Fibroblast of the conjunctiva (primary cell): Measurements from ENCODE around the gene SSTR5.
A peak's percentile ranks its signal among the peaks of the same experiment; 100 is the strongest.

Experiments
- DNase-seq: peaks from one replicate; pipeline ENCODE4 v3.0.0-alpha.2; 2010; ENCODE audit warnings: low read depth

SSTR5 gene

GRCh38 chr16:1072526-1073261 is at the start of gene SSTR5:
TSS of gene SSTR5 (plus strand) at chr16:1072747. CDS start at chr16:1078869, 6,122 bp downstream.
- no peak for DNase-seq

- no peak for DNase-seq
These were observed 48.4 kb upstream of the SSTR5 start for GRCh38 chr16:1024138-1024537.

GRCh38 chr16:1025183-1025809 is 47.3 kb upstream of the SSTR5 start:
- peak; percentile 17 for DNase-seq

- no peak for DNase-seq
These were observed 46.3 kb upstream of the SSTR5 start for GRCh38 chr16:1026057-1026783.

- no peak for DNase-seq
These were observed 45.6 kb upstream of the SSTR5 start for GRCh38 chr16:1026784-1027500.

GRCh38 chr16:1027501-1027815 is 45.1 kb upstream of the SSTR5 start:
- no peak for DNase-seq

GRCh38 chr16:1028056-1028455 is 44.5 kb upstream of the SSTR5 start:
- no peak for DNase-seq

GRCh38 chr16:1028524-1029258 is 43.9 kb upstream of the SSTR5 start:
- no peak for DNase-seq

- DNase-seq: no peak
These were observed 43.3 kb upstream of the SSTR5 start for GRCh38 chr16:1029259-1029545.

- DNase-seq: no peak
These were observed 42.1 kb upstream of the SSTR5 start for GRCh38 chr16:1030473-1030901.

- no peak for DNase-seq
These were observed 40.9 kb upstream of the SSTR5 start for GRCh38 chr16:1031666-1032065.

- DNase-seq: no peak
These were observed 39.9 kb upstream of the SSTR5 start for GRCh38 chr16:1032607-1033006.

- no peak for DNase-seq
These were observed 39.3 kb upstream of the SSTR5 start for GRCh38 chr16:1033128-1033679.

- no peak for DNase-seq
These were observed 38.1 kb upstream of the SSTR5 start for GRCh38 chr16:1034230-1035065.

GRCh38 chr16:1035066-1035415 is 37.5 kb upstream of the SSTR5 start:
- DNase-seq: no peak

GRCh38 chr16:1036166-1036565 is 36.4 kb upstream of the SSTR5 start:
- DNase-seq: no peak

- no peak for DNase-seq
These were observed 35.7 kb upstream of the SSTR5 start for GRCh38 chr16:1036726-1037393.

- no peak for DNase-seq
These were observed 34.9 kb upstream of the SSTR5 start for GRCh38 chr16:1037394-1038257.

- DNase-seq: no peak
These were observed 33.6 kb upstream of the SSTR5 start for GRCh38 chr16:1038932-1039331.
